Central memory CD8-positive, alpha-beta T cell (primary cell): ENCODE data around the gene ALG12.
A peak's percentile ranks its signal among the peaks of the same experiment; 100 is the strongest.

Experiments
- ATAC-seq: fragments of 150-1000 bp; cut with Tn5 transposase; replicated peaks from 2 replicates; pipeline ENCODE4 v1.10.0; 2022; ENCODE audit warnings: mild to moderate bottlenecking, moderate FRiP score, moderate number of reproducible peaks; ENCODE audit not compliant: poor library complexity, severe bottlenecking; ENCODE audit errors: extremely low read depth
- DNase-seq, 2 donors: peaks; one replicate each; pipeline ENCODE4 v3.0.0; 2021; ENCODE audit warnings: low spot score in 2 of 2
- H3K27ac Mint-ChIP-seq: one replicate; pipeline ENCODE4 v1.8.0; 2022; ENCODE audit warnings: low read depth, mild to moderate bottlenecking, moderate library complexity, mixed read lengths
- H3K27me3 Mint-ChIP-seq: one replicate; pipeline ENCODE4 v1.8.0; 2022; ENCODE audit warnings: mixed read lengths
- H3K36me3 Mint-ChIP-seq: one replicate; pipeline ENCODE4 v1.8.0; 2022; ENCODE audit warnings: mild to moderate bottlenecking, moderate library complexity, mixed read lengths; ENCODE audit not compliant: insufficient read depth
- H3K4me1 Mint-ChIP-seq: one replicate; pipeline ENCODE4 v1.8.0; 2022; ENCODE audit warnings: mixed read lengths
- H3K4me3 Mint-ChIP-seq: one replicate; pipeline ENCODE4 v1.8.0; 2022; ENCODE audit warnings: mild to moderate bottlenecking, moderate library complexity, mixed read lengths
- H3K9me3 Mint-ChIP-seq: one replicate; pipeline ENCODE4 v1.8.0; 2022; ENCODE audit warnings: mixed read lengths

The ALG12 gene

GRCh38 chr22:49961601-49962011 lies 43.4 kb upstream of the ALG12 start:
- Mint-ChIP-seq H3K4me1 (peaks cover 20% of the 10 kb centered on the region), H3K27me3 (no peaks in the 10 kb centered on the region), H3K4me3 (peak overlapping the region; percentile 94), H3K36me3 (peaks cover 63% of the 10 kb centered on the region), H3K9me3 (no peaks in the 10 kb centered on the region), H3K27ac (peak overlapping the region; percentile 96)
- ATAC-seq (peak; percentile 10), DNase-seq (no peak)

- Mint-ChIP-seq H3K4me1 (peaks cover 17% of the 10 kb centered on the region), H3K9me3 (no peaks in the 10 kb centered on the region), H3K27ac (peak overlapping the region; percentile 96), H3K36me3 (peaks cover 63% of the 10 kb centered on the region), H3K27me3 (no peaks in the 10 kb centered on the region), H3K4me3 (peak overlapping the region; percentile 94)
- ATAC-seq (no peak), DNase-seq (no peak)
Measured at GRCh38 chr22:49961005-49961600, 42.9 kb upstream of the ALG12 start.

GRCh38 chr22:49960159-49961004 lies 42.1 kb upstream of the ALG12 start, which contains the start of gene PIM3:
TSS of gene PIM3 (plus strand) at chr22:49960772. CDS start at chr22:49960948, 176 bp downstream.
- peaks cover 16% of the 10 kb centered on the region for H3K4me1 Mint-ChIP-seq
- H3K27ac Mint-ChIP-seq: peak within 1 kb of the TSS; percentile 96

GRCh38 chr22:49959782-49960158 lies 41.5 kb upstream of the ALG12 start:
- Mint-ChIP-seq H3K4me1 (peaks cover 16% of the 10 kb centered on the region), H3K27ac (peak overlapping the region; percentile 84), H3K4me3 (peak overlapping the region; percentile 73), H3K27me3 (no peaks in the 10 kb centered on the region), H3K36me3 (peaks cover 54% of the 10 kb centered on the region), H3K9me3 (no peaks in the 10 kb centered on the region)
- no peak for DNase-seq
- ATAC-seq: no peak

More at GRCh38 chr22:49960159-49961004, 42.1 kb upstream of the ALG12 start, which contains the start of gene PIM3:
- Mint-ChIP-seq H3K27me3 (no peaks in the 10 kb centered on the region), H3K36me3 (peaks cover 57% of the 10 kb centered on the region), H3K4me3 (peak within 1 kb of the TSS; percentile 94), H3K9me3 (no peaks in the 10 kb centered on the region)
- ATAC-seq (peak; percentile 57), DNase-seq (peak; percentile 77 to 86)

GRCh38 chr22:49958931-49959781 lies 40.9 kb upstream of the ALG12 start:
- ATAC-seq: no peak
- no peak for DNase-seq
- peaks cover 48% of the 10 kb centered on the region for H3K36me3 Mint-ChIP-seq
- peak overlapping the region; percentile 73 for H3K4me3 Mint-ChIP-seq
- H3K27ac Mint-ChIP-seq: peak overlapping the region; percentile 84
- no peaks in the 10 kb centered on the region for H3K9me3 Mint-ChIP-seq
- H3K27me3 Mint-ChIP-seq: no peaks in the 10 kb centered on the region
- peaks cover 15% of the 10 kb centered on the region for H3K4me1 Mint-ChIP-seq

- Mint-ChIP-seq H3K4me1 (peaks cover 8% of the 10 kb centered on the region), H3K9me3 (no peaks in the 10 kb centered on the region)
- no peak for DNase-seq
Measured at GRCh38 chr22:49958366-49958921, 40.2 kb upstream of the ALG12 start.

GRCh38 chr22:49957826-49958365 lies 39.7 kb upstream of the ALG12 start:
- ATAC-seq: no peak
- H3K9me3 Mint-ChIP-seq: no peaks in the 10 kb centered on the region
- peaks cover 35% of the 10 kb centered on the region for H3K36me3 Mint-ChIP-seq
- no peak for DNase-seq
- peaks cover 6% of the 10 kb centered on the region for H3K4me1 Mint-ChIP-seq
- no peak overlapping the region for H3K27ac Mint-ChIP-seq
- no peak overlapping the region for H3K4me3 Mint-ChIP-seq
- H3K27me3 Mint-ChIP-seq: no peaks in the 10 kb centered on the region

More at GRCh38 chr22:49958366-49958921, 40.2 kb upstream of the ALG12 start:
- peak overlapping the region; percentile 73 for H3K4me3 Mint-ChIP-seq
- no peaks in the 10 kb centered on the region for H3K27me3 Mint-ChIP-seq
- H3K36me3 Mint-ChIP-seq: peaks cover 41% of the 10 kb centered on the region
- H3K27ac Mint-ChIP-seq: peak overlapping the region; percentile 84
- ATAC-seq: no peak

- Mint-ChIP-seq H3K36me3 (peaks cover 28% of the 10 kb centered on the region), H3K27me3 (no peaks in the 10 kb centered on the region), H3K9me3 (no peaks in the 10 kb centered on the region), H3K4me1 (peaks cover 6% of the 10 kb centered on the region), H3K27ac (no peak overlapping the region), H3K4me3 (no peak overlapping the region)
- no peak for ATAC-seq
- no peak for DNase-seq
Measured at GRCh38 chr22:49956914-49957825, 38.9 kb upstream of the ALG12 start.

GRCh38 chr22:49956418-49956770 lies 38.2 kb upstream of the ALG12 start:
- no peak for DNase-seq
- Mint-ChIP-seq H3K4me1 (no peaks in the 10 kb centered on the region), H3K4me3 (no peak overlapping the region), H3K9me3 (no peaks in the 10 kb centered on the region), H3K27ac (no peak overlapping the region), H3K36me3 (peaks cover 20% of the 10 kb centered on the region), H3K27me3 (no peaks in the 10 kb centered on the region)
- no peak for ATAC-seq

- Mint-ChIP-seq H3K9me3 (no peaks in the 10 kb centered on the region), H3K36me3 (peaks cover 19% of the 10 kb centered on the region), H3K4me3 (no peak overlapping the region), H3K4me1 (no peaks in the 10 kb centered on the region), H3K27ac (no peak overlapping the region), H3K27me3 (no peaks in the 10 kb centered on the region)
- ATAC-seq: no peak
- DNase-seq: no peak
Measured at GRCh38 chr22:49955581-49956417, 37.6 kb upstream of the ALG12 start.
